Measurements from ENCODE around the gene FHDC1.
A peak's percentile ranks its signal among the peaks of the same experiment; 100 is the strongest.

FHDC1 gene

DNA sequence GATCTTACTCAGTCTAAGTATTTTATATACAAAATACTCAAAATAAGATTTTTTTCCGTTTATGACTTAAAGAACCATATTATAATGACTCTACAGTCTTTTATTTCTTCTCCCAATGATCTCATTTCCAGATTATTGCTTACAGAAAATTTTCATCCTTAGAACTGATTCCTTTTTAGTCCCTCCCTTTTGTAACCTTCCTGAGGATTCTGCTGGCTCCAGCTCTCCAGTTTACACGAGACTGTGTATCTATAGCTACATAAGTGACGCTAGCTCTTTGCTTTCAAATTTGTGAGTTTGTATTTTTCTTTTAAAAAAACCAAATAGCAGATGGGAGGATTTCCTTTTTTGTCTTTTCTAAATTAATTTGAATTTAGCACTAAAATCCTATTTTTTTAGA, 24.0 kb downstream of the FHDC1 start:
- H3K4me3 ChIP-seq (ENCODE audit: low read length), result no peak overlapping the region
- no peaks in the 10 kb centered on the region for H3K9me3 ChIP-seq (ENCODE audit: control insufficient read depth, low read length)
- peaks cover 23% of the 10 kb centered on the region for H3K4me1 ChIP-seq (ENCODE audit: control insufficient read depth, insufficient read depth, low read length)
- H3K27me3 ChIP-seq (replicated peaks; ENCODE audit: control insufficient read depth, insufficient read depth, low read length), result no peaks in the 10 kb centered on the region
- no peaks in the 10 kb centered on the region for H3K36me3 ChIP-seq (ENCODE audit: control insufficient read depth, insufficient read depth, low read length, severe bottlenecking)
- no peak overlapping the region for H3K9ac ChIP-seq (ENCODE audit: low read length)
- no peak for DNase-seq (ENCODE audit: low read depth)

DNA sequence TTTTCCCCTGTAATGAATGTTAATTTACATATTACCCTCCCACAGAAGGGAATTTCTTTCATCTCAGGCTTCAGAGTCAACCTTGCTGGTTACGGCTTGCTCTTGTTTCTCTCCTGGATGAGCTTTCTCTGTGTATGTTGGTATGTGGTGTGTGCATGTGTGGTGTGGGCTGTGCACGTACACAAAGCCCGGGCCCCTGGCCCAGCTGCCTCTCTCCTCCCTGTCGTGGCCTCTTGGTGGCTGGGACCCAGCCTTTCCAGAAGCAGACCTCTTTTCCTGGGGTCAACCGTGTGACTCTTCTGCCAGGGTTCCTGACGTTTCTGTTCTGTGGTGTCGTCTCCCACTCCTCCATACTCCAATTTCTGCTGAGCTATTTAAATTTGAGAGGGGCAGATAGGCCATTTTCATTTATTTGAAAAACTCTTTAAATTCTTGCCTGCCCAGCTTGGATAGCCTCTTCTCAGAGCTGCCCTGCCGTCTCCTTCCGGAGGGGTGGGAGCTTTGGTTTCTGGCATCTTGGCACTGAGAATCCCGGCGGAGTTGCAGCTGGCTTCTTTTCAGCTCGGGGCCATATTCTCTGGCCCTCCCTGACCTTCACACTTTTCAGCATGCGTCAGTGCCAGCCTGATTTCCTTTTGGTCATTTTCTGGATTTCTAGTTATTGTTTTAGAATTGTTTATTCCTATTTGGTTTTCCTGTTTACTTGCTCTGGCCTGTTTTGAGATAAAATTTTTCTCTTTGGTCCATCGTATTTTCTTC, 25.1 kb downstream of the FHDC1 start:
- DNase-seq (ENCODE audit: low read depth), result no peak
- H3K9ac ChIP-seq (ENCODE audit: low read length), result peak overlapping the region; percentile 27

GRCh38 chr4:152961773-152962115, 25.6 kb downstream of the FHDC1 start:
- H3K9ac ChIP-seq (ENCODE audit: low read length), result peak overlapping the region; percentile 27
- H3K4me3 ChIP-seq (ENCODE audit: low read length), result no peak overlapping the region
- DNase-seq (ENCODE audit: low read depth), result peak; percentile 77
- H3K27me3 ChIP-seq (replicated peaks; ENCODE audit: control insufficient read depth, insufficient read depth, low read length), result no peaks in the 10 kb centered on the region
- H3K4me1 ChIP-seq (ENCODE audit: control insufficient read depth, insufficient read depth, low read length), result peaks cover 21% of the 10 kb centered on the region
- no peaks in the 10 kb centered on the region for H3K9me3 ChIP-seq (ENCODE audit: control insufficient read depth, low read length)
- no peaks in the 10 kb centered on the region for H3K36me3 ChIP-seq (ENCODE audit: control insufficient read depth, insufficient read depth, low read length, severe bottlenecking)

More for the DNA sequence above, 25.1 kb downstream of the FHDC1 start:
- no peaks in the 10 kb centered on the region for H3K9me3 ChIP-seq (ENCODE audit: control insufficient read depth, low read length)
- H3K4me3 ChIP-seq (ENCODE audit: low read length), result no peak overlapping the region
- peaks cover 23% of the 10 kb centered on the region for H3K4me1 ChIP-seq (ENCODE audit: control insufficient read depth, insufficient read depth, low read length)
- no peaks in the 10 kb centered on the region for H3K36me3 ChIP-seq (ENCODE audit: control insufficient read depth, insufficient read depth, low read length, severe bottlenecking)
- H3K27me3 ChIP-seq (replicated peaks; ENCODE audit: control insufficient read depth, insufficient read depth, low read length), result no peaks in the 10 kb centered on the region

GRCh38 chr4:152962150-152962549, 26.0 kb downstream of the FHDC1 start:
- no peaks in the 10 kb centered on the region for H3K9me3 ChIP-seq (ENCODE audit: control insufficient read depth, low read length)
- H3K36me3 ChIP-seq (ENCODE audit: control insufficient read depth, insufficient read depth, low read length, severe bottlenecking), result no peaks in the 10 kb centered on the region
- peaks cover 17% of the 10 kb centered on the region for H3K4me1 ChIP-seq (ENCODE audit: control insufficient read depth, insufficient read depth, low read length)
- H3K4me3 ChIP-seq (ENCODE audit: low read length), result no peak overlapping the region
- H3K27me3 ChIP-seq (replicated peaks; ENCODE audit: control insufficient read depth, insufficient read depth, low read length), result no peaks in the 10 kb centered on the region
- no peak for DNase-seq (ENCODE audit: low read depth)
- H3K9ac ChIP-seq (ENCODE audit: low read length), result no peak overlapping the region

DNA sequence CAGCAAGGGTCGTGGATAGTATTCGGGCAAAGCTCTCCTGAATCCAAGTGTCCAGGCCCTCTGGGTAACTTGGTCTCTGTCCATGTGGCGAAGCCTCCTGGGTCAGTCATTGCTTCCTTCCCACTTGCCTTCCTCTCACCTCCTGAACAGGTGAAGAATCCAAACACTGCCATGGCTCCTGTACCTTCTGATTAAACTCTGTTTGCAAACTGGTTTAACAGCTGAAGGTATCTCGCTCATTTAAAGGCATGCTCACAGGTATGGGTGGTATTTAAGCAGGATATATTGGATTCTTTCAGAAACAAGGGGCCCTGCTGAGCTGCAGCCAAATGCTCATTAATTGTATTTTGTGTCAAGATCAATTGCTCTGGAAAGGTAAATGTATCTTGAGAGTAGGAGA, 28.2 kb downstream of the FHDC1 start:
- Histone ChIP-seq H3K9ac (ENCODE audit: low read length) (no peak overlapping the region), H3K27me3 (replicated peaks; ENCODE audit: control insufficient read depth, insufficient read depth, low read length) (no peaks in the 10 kb centered on the region), H3K4me3 (ENCODE audit: low read length) (no peak overlapping the region), H3K4me1 (ENCODE audit: control insufficient read depth, insufficient read depth, low read length) (peaks cover 11% of the 10 kb centered on the region), H3K9me3 (ENCODE audit: control insufficient read depth, low read length) (no peaks in the 10 kb centered on the region), H3K36me3 (ENCODE audit: control insufficient read depth, insufficient read depth, low read length, severe bottlenecking) (no peaks in the 10 kb centered on the region)
- DNase-seq (ENCODE audit: low read depth), result no peak

- no peak overlapping the region for H3K9ac ChIP-seq (ENCODE audit: low read length)
- H3K9me3 ChIP-seq (ENCODE audit: control insufficient read depth, low read length), result no peaks in the 10 kb centered on the region
- no peak overlapping the region for H3K4me3 ChIP-seq (ENCODE audit: low read length)
- H3K4me1 ChIP-seq (ENCODE audit: control insufficient read depth, insufficient read depth, low read length), result peaks cover 11% of the 10 kb centered on the region
- DNase-seq (ENCODE audit: low read depth), result no peak
- H3K27me3 ChIP-seq (replicated peaks; ENCODE audit: control insufficient read depth, insufficient read depth, low read length), result no peaks in the 10 kb centered on the region
- H3K36me3 ChIP-seq (ENCODE audit: control insufficient read depth, insufficient read depth, low read length, severe bottlenecking), result no peaks in the 10 kb centered on the region
Observed at GRCh38 chr4:152965611-152966010, 29.5 kb downstream of the FHDC1 start.

DNA sequence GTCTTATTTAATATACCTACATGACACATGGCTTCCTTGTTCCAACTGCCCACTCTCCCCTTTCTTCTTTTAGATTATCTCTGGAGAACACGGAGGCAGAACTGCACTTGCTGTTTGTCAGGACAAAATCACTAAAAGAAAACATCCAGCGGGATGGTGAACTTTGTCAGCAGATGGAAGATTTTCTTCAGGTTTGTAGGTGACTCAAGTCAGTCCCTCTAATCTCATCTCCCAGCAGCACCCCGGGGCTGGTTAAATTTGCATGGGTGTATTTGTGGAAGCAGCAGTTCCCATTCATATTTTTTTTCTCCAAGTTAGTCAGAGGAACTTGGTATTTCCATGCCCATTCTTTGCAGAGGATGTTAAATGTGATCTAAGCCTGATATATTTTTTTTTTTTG, 31.8 kb downstream of the FHDC1 start:
- Histone ChIP-seq H3K9ac (ENCODE audit: low read length) (no peak overlapping the region), H3K9me3 (ENCODE audit: control insufficient read depth, low read length) (no peaks in the 10 kb centered on the region), H3K4me1 (ENCODE audit: control insufficient read depth, insufficient read depth, low read length) (peaks cover 3% of the 10 kb centered on the region), H3K27me3 (replicated peaks; ENCODE audit: control insufficient read depth, insufficient read depth, low read length) (no peaks in the 10 kb centered on the region), H3K36me3 (ENCODE audit: control insufficient read depth, insufficient read depth, low read length, severe bottlenecking) (no peaks in the 10 kb centered on the region), H3K4me3 (ENCODE audit: low read length) (no peak overlapping the region)
- DNase-seq (ENCODE audit: low read depth), result no peak

GRCh38 chr4:152968806-152969394, 32.8 kb downstream of the FHDC1 start:
- no peaks in the 10 kb centered on the region for H3K36me3 ChIP-seq (ENCODE audit: control insufficient read depth, insufficient read depth, low read length, severe bottlenecking)

DNA sequence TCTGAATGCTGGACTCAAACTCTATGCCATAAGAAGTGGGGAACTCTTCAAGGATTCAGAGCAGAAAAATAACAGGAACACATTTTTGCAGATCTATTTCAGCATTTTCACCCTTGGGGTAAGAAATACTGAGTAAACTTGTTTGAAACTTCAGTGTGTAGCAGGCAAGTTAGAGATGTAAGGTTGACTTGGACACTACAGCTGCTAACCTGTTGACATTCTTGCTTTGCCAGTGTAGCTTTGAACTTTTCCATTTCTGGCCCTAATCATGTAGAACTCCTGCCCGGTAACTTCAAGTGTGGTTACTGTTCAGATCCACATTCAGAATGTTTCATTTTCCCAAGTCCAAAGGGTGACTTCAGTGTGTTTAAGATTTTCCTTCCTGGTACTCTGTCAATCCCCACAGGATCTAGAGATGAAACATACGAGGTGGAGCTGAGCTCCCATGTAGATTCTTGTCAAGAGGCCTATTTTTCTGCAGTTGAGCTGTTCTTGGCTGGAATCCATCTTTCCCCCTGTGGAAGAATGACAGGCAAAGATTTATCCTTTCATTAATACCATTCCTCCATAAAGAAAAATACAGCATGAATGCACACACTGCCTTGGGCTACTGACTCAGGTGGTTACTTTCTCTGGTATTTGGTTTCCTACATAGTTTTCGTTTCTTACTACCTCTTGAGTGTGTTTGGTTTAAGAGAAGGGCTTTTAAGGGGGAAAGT, 34.1 kb downstream of the FHDC1 start:
- Histone ChIP-seq H3K9ac (ENCODE audit: low read length) (no peak overlapping the region), H3K4me3 (ENCODE audit: low read length) (no peak overlapping the region), H3K4me1 (ENCODE audit: control insufficient read depth, insufficient read depth, low read length) (peaks cover 11% of the 10 kb centered on the region), H3K27me3 (replicated peaks; ENCODE audit: control insufficient read depth, insufficient read depth, low read length) (no peaks in the 10 kb centered on the region), H3K36me3 (ENCODE audit: control insufficient read depth, insufficient read depth, low read length, severe bottlenecking) (no peaks in the 10 kb centered on the region), H3K9me3 (ENCODE audit: control insufficient read depth, low read length) (no peaks in the 10 kb centered on the region)
- peak; percentile 64 for DNase-seq (ENCODE audit: low read depth)

More at GRCh38 chr4:152968806-152969394, 32.8 kb downstream of the FHDC1 start:
- peaks cover 11% of the 10 kb centered on the region for H3K4me1 ChIP-seq (ENCODE audit: control insufficient read depth, insufficient read depth, low read length)
- no peak overlapping the region for H3K9ac ChIP-seq (ENCODE audit: low read length)
- H3K4me3 ChIP-seq (ENCODE audit: low read length), result no peak overlapping the region
- H3K27me3 ChIP-seq (replicated peaks; ENCODE audit: control insufficient read depth, insufficient read depth, low read length), result no peaks in the 10 kb centered on the region
- DNase-seq (ENCODE audit: low read depth), result peak; percentile 38
- no peaks in the 10 kb centered on the region for H3K9me3 ChIP-seq (ENCODE audit: control insufficient read depth, low read length)

GRCh38 chr4:152971053-152971452, 34.9 kb downstream of the FHDC1 start:
- Histone ChIP-seq H3K9ac (ENCODE audit: low read length) (no peak overlapping the region), H3K36me3 (ENCODE audit: control insufficient read depth, insufficient read depth, low read length, severe bottlenecking) (no peaks in the 10 kb centered on the region), H3K27me3 (replicated peaks; ENCODE audit: control insufficient read depth, insufficient read depth, low read length) (no peaks in the 10 kb centered on the region), H3K9me3 (ENCODE audit: control insufficient read depth, low read length) (no peaks in the 10 kb centered on the region), H3K4me1 (ENCODE audit: control insufficient read depth, insufficient read depth, low read length) (peaks cover 11% of the 10 kb centered on the region), H3K4me3 (ENCODE audit: low read length) (no peak overlapping the region)
- no peak for DNase-seq (ENCODE audit: low read depth)

- Histone ChIP-seq H3K9me3 (ENCODE audit: control insufficient read depth, low read length) (no peaks in the 10 kb centered on the region), H3K9ac (ENCODE audit: low read length) (no peak overlapping the region), H3K36me3 (ENCODE audit: control insufficient read depth, insufficient read depth, low read length, severe bottlenecking) (no peaks in the 10 kb centered on the region), H3K27me3 (replicated peaks; ENCODE audit: control insufficient read depth, insufficient read depth, low read length) (peaks cover 4% of the 10 kb centered on the region), H3K4me3 (ENCODE audit: low read length) (no peak overlapping the region), H3K4me1 (ENCODE audit: control insufficient read depth, insufficient read depth, low read length) (peaks cover 11% of the 10 kb centered on the region)
- peak; percentile 89 for DNase-seq (ENCODE audit: low read depth)
Observed at GRCh38 chr4:152972821-152973628, 36.9 kb downstream of the FHDC1 start.

All from adipocyte (in vitro differentiated cells).